Measurements from ENCODE around the gene ATP9A. TPM values are rescaled to one million over a fixed set of nuclear protein-coding genes. Genes with fewer than 3 reads are reported as not detected.

The ATP9A gene
- total and polyA plus RNA-seq, 2 of the 8 experiments (the other 6 are each of a cell fraction or from before 2014, with no cell fraction given), result 5.0 to 6.4 TPM

DNA sequence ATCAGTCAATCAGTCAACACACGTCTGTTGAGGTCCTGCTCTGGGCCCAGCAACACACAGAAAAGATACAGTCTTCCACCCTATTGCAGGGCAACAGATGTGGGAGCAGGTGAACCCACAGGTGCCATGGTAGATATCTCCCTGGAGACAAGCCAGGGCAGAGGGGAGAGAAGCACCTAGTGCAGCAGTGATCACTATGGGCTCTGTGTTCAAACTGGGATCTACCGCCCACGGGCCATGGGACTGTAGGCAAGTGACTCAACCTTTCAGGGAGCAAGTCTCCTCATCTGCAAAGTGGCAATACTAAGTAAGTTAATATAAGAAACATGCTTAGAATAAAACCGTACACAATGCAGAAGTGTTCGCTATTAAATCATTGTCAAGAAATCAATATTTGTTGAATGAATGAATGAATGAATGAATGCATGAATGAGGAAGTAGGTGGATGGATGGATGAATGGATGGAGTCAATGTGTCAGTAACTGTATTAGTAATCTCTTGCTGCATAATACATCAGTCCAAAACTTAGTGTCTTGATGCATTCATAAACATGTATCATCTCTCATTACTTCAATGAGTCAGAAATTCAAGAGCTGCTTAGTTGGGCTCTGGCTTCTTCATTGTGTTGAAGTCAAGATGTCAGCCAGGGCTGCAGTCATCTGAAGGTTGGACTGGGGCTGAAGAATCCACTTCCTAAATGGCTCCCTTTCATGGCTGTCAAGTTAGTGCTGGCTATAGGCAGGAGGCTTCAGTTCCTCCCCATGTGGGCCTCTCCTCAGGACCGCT, 193.7 kb downstream of the ATP9A start:
- Histone ChIP-seq H4K20me1 (replicated peaks in 1 of 2; ENCODE audit: control insufficient read depth in 1 of 2, insufficient read depth in 2 of 2, low read length in 2 of 2) (no peaks in the 10 kb centered on the region), H3K4me2 (ENCODE audit: insufficient read depth in 1 of 2, low read depth in 2 of 2, low read length in 2 of 2) (no peak overlapping the region), H3K23me2 (ENCODE audit: low read depth, low read length) (no peaks in the 10 kb centered on the region; the same call in 1 of the 2 replicates), H3K27ac (ENCODE audit: low read depth, low read length) (no peak overlapping the region), H2BK12ac (ENCODE audit: low read depth, low read length) (no peak overlapping the region), H3K27me3 (replicated peaks in 1 of 4; ENCODE audit: control insufficient read depth in 3 of 4, extremely low read depth in 1 of 4, insufficient read depth in 3 of 4, low read length in 3 of 4) (no peaks in the 10 kb centered on the region; a peak in 2 of 7 replicates), H3K14ac (ENCODE audit: insufficient read length) (no peak overlapping the region), H3K23ac (ENCODE audit: insufficient read length) (no peak overlapping the region), H3K4me3 (ENCODE audit: extremely low read depth in 1 of 4, insufficient read depth in 2 of 4, low read depth in 3 of 4, low read length in 4 of 4) (no peak overlapping the region), H3K4ac (replicated peaks; ENCODE audit: insufficient read length, low read depth, low read length) (no peak overlapping the region), H3K9me3 (ENCODE audit: insufficient read depth in 2 of 2, low read depth in 1 of 2, low read length in 1 of 2) (no peaks in the 10 kb centered on the region), H3K79me2 (ENCODE audit: control insufficient read depth in 1 of 2, insufficient read depth in 2 of 2, low read length in 2 of 2) (no peaks in the 10 kb centered on the region), H4K5ac (ENCODE audit: insufficient read length, low read depth, low read length) (no peak overlapping the region), H2BK15ac (ENCODE audit: low read length) (no peak overlapping the region), H3K4me1 (replicated peaks in 1 of 4; ENCODE audit: control insufficient read depth in 3 of 4, insufficient read depth in 4 of 4, low read length in 3 of 4) (no peaks in the 10 kb centered on the region), H2BK5ac (ENCODE audit: low read depth, low read length) (no peak overlapping the region), H3K79me1 (ENCODE audit: low read depth, low read length) (no peaks in the 10 kb centered on the region), H2AFZ (ENCODE audit: low read length) (no peak overlapping the region), H2BK20ac (ENCODE audit: low read length) (no peak overlapping the region), H4K91ac (replicated peaks; ENCODE audit: insufficient read length, low read length) (no peak overlapping the region), H3K18ac (ENCODE audit: extremely low read depth, low read length) (no peak overlapping the region), H3K56ac (replicated peaks; ENCODE audit: insufficient read length, low read depth, low read length) (no peak overlapping the region), H3K36me3 (ENCODE audit: control insufficient read depth in 2 of 4, insufficient read depth in 4 of 4, low read length in 3 of 4) (no peaks in the 10 kb centered on the region), H3K9ac (replicated peaks in 1 of 4; ENCODE audit: extremely low read depth in 1 of 4, low read depth in 3 of 4, low read length in 3 of 4) (no peak overlapping the region), H4K8ac (ENCODE audit: extremely low read depth, insufficient read depth, low read length) (no peak overlapping the region; the same call in 1 of the 2 replicates), H2BK120ac (replicated peaks; ENCODE audit: low read depth, low read length) (no peak overlapping the region), H2AK5ac (ENCODE audit: low read depth, low read length) (no peak overlapping the region)
- POLR2A ChIA-PET (ENCODE audit: partially characterized antibody), result no interaction called here
- FAIRE-seq, result no peak
- WGBS, 2 experiments (ENCODE audit: extremely low coverage in 1 of 2, insufficient coverage in 1 of 2, insufficient read length in 1 of 2, insufficient replicate concordance in 2 of 2, low coverage in 1 of 2, low lambda C conversion rate in 2 of 2, missing lambda C conversion rate in 1 of 2), result 97% methylated on average over 6 of the region's 6 CpGs; no CpG with 5 or more reads in 1 of the 2 experiments
- no peak for DNase-seq (ENCODE audit: low read depth in 1 of 2, low spot score in 2 of 2)
- CTCF ChIA-PET (ENCODE audit: partially characterized antibody), result interaction anchor here (0.8 to 1.6 kb wide), 2 partner anchors 9 to 27 kb away, joined by 3 to 4 read pairs; no protein-coding TSS in a partner anchor
- TF ChIP-seq, protein P1, sequence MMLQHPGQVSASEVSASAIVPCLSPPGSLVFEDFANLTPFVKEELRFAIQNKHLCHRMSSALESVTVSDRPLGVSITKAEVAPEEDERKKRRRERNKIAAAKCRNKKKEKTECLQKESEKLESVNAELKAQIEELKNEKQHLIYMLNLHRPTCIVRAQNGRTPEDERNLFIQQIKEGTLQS (IDR thresholded peaks at IDR 0.05; ENCODE audit: insufficient read depth, low read depth, low read length), result no peak
- TF ChIP-seq TCF12 (IDR thresholded peaks at IDR 0.05; ENCODE audit: low read depth, low read length) (no peak), TAF1 (IDR thresholded peaks at IDR 0.05; ENCODE audit: low read depth, low read length) (no peak), CEBPB (IDR thresholded peaks at IDR 0.05; ENCODE audit: low read depth, low read length) (no peak), RAD21 (IDR thresholded peaks at IDR 0.05 in 1 of 2, conservative IDR thresholded peaks at IDR 0.05 in 1 of 2; ENCODE audit: low read depth in 2 of 2, low read length in 2 of 2) (no peak), KDM1A (IDR thresholded peaks at IDR 0.05; ENCODE audit: borderline replicate concordance, low read length) (no peak), TAF7 (optimal IDR thresholded peaks at IDR 0.05; ENCODE audit: borderline replicate concordance, low read depth, low read length) (no peak), RBBP5 (IDR thresholded peaks at IDR 0.05; ENCODE audit: borderline replicate concordance, low read depth, low read length) (no peak), JUN (IDR thresholded peaks at IDR 0.05; ENCODE audit: low read depth, low read length) (no peak), HDAC2 (IDR thresholded peaks at IDR 0.05; ENCODE audit: borderline replicate concordance in 1 of 2, low read depth in 2 of 2, low read length in 2 of 2) (no peak), GTF2F1 (IDR thresholded peaks at IDR 0.05; ENCODE audit: borderline replicate concordance, low read depth, low read length) (no peak)

All from H1 (cell line).